Measurements from ENCODE around the gene SAMMSON. TPM values are rescaled to one million over a fixed set of nuclear protein-coding genes. Genes with fewer than 3 reads are reported as not detected.
A peak's percentile ranks its signal among the peaks of the same experiment; 100 is the strongest.

Gene SAMMSON
- total RNA-seq, 1 experiment from 2014 or later = not detected

GRCh38 chr3:70086336-70086735, 86.8 kb downstream of the SAMMSON start:
- no peak for DNase-seq (ENCODE audit: low read depth)

GRCh38 chr3:70090322-70090913, 90.9 kb downstream of the SAMMSON start:
- peak; percentile 5 for DNase-seq (ENCODE audit: low read depth)

- DNase-seq (ENCODE audit: low read depth) = no peak
These were observed 94.7 kb downstream of the SAMMSON start for GRCh38 chr3:70094197-70094596.

- no peak for DNase-seq (ENCODE audit: low read depth)
These were observed 95.7 kb downstream of the SAMMSON start for GRCh38 chr3:70095260-70095659.

GRCh38 chr3:70096376-70097066, 97.0 kb downstream of the SAMMSON start:
- no peak for DNase-seq (ENCODE audit: low read depth)

- no peak for DNase-seq (ENCODE audit: low read depth)
These were observed 97.6 kb downstream of the SAMMSON start for GRCh38 chr3:70097084-70097483.

- DNase-seq (ENCODE audit: low read depth) = peak; percentile 2
These were observed 108.5 kb downstream of the SAMMSON start for GRCh38 chr3:70108072-70108471.

GRCh38 chr3:70108546-70108945, 109.0 kb downstream of the SAMMSON start:
- DNase-seq (ENCODE audit: low read depth) = no peak

- no peak for DNase-seq (ENCODE audit: low read depth)
These were observed 110.5 kb downstream of the SAMMSON start for GRCh38 chr3:70110066-70110465.

- no peak for DNase-seq (ENCODE audit: low read depth)
These were observed 111.9 kb downstream of the SAMMSON start for GRCh38 chr3:70111411-70111810.

- no peak for DNase-seq (ENCODE audit: low read depth)
These were observed 113.2 kb downstream of the SAMMSON start for GRCh38 chr3:70112751-70113150.

GRCh38 chr3:70114431-70114830, 114.9 kb downstream of the SAMMSON start:
- no peak for DNase-seq (ENCODE audit: low read depth)

- DNase-seq (ENCODE audit: low read depth) = no peak
These were observed 120.3 kb downstream of the SAMMSON start for GRCh38 chr3:70119879-70120278.
